ENCODE results near the gene ZNF672.

Gene ZNF672

DNA sequence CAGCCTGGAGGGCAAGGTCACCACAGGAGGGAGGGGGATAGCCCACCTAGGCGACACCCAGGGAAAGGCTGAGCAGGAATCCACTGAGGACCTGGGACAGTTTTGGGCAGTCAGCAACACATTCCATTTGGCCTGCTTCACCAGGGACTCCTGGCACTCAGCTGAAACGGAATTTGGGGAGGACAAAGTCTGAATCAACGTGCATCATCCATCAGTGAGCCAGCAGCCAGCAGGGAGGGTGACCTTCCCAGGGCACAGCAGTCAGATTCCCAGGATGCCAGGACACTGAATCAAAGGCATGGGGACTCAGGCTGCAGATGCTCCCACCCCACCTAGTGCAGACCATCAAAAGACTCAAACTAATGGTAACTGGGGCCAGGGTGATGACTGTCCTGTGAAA is 16.9 kb upstream of the ZNF672 start:
- H3K4me3 ChIP-seq (ENCODE audit: low read length) = peak overlapping the region; percentile 17
- TF ChIP-seq, protein P1, sequence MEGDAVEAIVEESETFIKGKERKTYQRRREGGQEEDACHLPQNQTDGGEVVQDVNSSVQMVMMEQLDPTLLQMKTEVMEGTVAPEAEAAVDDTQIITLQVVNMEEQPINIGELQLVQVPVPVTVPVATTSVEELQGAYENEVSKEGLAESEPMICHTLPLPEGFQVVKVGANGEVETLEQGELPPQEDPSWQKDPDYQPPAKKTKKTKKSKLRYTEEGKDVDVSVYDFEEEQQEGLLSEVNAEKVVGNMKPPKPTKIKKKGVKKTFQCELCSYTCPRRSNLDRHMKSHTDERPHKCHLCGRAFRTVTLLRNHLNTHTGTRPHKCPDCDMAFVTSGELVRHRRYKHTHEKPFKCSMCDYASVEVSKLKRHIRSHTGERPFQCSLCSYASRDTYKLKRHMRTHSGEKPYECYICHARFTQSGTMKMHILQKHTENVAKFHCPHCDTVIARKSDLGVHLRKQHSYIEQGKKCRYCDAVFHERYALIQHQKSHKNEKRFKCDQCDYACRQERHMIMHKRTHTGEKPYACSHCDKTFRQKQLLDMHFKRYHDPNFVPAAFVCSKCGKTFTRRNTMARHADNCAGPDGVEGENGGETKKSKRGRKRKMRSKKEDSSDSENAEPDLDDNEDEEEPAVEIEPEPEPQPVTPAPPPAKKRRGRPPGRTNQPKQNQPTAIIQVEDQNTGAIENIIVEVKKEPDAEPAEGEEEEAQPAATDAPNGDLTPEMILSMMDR (conservative IDR thresholded peaks at IDR 0.05; ENCODE audit: low read length) = no peak
- peak; percentile 94 for DNase-seq (ENCODE audit: low read depth)

DNA sequence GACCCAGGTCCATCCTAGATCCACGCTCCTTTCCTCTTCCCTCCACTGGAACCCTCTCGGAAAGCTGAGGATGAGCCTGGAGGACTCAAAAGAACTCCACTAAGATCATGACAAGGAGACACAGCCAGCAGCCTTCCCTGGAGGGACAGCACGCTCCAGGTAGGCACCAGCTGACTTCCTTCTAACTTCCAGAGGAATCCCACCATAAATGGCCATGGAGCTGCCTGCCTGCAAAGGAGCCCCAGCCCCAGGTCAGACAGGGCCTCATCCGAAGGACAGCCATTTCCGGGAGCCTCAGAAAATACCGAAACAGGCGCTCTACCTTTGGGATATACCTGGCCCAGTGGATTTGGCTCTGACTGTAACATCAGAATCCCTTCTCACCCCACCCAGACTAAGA is 16.4 kb upstream of the ZNF672 start:
- H3K4me3 ChIP-seq (ENCODE audit: low read length) = peak overlapping the region; percentile 17
- DNase-seq (ENCODE audit: low read depth) = no peak
- TF ChIP-seq, protein P1 (conservative IDR thresholded peaks at IDR 0.05; ENCODE audit: low read length) = no peak

DNA sequence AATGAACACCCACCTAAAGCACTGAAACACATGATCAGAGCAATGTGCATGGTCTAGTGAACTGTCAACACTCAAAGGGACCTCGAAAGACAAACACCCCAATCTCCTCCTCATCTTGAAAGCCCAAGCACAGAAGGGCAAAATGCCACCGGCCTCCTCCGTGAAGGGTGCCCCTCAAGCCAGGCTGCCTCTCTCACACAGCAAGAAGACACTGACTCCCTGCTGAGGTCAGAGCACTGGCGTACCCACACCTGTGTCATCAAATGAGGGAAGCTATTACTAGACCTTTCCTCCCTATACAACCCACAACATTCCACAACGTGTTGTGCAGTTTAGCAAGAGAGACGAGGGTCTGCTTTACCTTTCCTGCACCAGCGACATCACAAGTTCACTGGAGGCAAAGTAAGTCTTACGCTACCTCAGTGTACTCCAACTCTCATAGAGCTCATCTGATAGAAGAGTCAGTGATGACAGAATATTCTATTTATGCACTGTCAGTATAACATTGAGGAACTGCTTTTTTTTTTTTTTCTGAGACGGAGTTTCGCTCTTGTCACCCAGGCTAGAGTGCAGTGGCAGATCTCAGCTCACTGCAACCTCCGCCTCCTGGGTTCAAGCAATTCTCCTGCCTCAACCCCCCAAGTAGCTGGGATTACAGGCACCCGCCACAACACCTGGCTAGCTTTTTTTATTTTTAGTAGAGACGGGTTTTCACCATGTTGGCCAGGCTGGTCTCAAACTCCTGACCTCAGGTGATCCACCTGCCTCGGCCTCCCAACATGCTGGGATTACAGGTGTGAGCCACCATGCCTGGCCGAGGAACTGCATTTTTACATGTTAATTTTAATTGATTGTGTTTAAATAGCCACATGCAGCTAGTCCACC is 15.6 kb upstream of the ZNF672 start:
- TF ChIP-seq, protein P1 (conservative IDR thresholded peaks at IDR 0.05; ENCODE audit: low read length) = no peak
- no peak for DNase-seq (ENCODE audit: low read depth)
- H3K4me3 ChIP-seq (ENCODE audit: low read length) = peak overlapping the region; percentile 43

DNA sequence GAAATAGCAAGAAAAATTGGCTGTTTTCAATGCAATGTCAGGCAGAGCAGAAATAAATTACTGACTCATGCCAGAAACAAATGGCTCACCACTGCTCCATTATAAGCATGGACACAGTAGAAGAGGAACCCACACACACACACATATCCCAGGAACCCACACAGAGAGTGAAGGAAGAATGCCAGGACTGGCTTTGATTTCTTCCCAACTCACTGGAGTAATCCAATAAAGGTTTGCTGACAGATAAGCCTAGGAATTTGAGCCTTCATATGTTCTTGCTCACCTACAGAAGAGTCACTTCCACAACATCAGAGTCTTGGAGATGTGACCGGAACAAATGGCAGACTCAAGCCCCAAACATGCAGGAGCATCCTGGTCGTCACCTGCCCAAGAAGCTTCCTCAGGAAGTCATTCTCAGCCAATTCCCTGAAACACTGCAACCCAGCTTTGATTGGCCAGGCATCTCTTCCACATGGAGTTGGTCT is 14.5 kb upstream of the ZNF672 start:
- peak; percentile 97 for DNase-seq (ENCODE audit: low read depth)
- peak overlapping the region; percentile 79 for H3K4me3 ChIP-seq (ENCODE audit: low read length)
- TF ChIP-seq, protein P1 (conservative IDR thresholded peaks at IDR 0.05; ENCODE audit: low read length) = no peak

DNA sequence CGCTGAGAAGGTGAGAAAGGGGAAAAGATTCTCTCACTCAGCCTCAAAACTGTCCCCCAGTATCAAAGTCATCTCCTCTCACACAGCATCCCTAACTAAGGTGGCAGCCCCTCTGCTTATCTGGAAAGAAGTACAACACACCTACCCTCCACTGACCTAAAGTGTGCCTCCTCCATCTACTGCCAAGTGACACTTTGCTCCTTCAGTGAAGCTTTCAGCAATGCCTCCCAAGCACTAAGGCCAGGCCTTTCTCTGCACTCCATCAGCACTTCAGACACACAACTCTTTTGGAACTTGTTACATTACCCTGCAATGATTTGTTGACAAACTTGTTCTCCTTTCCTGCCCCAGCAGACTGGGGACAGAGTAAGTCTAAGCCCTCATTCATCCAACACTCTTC is 13.7 kb upstream of the ZNF672 start:
- no peak for DNase-seq (ENCODE audit: low read depth)
- TF ChIP-seq, protein P1 (conservative IDR thresholded peaks at IDR 0.05; ENCODE audit: low read length) = no peak
- peak overlapping the region; percentile 79 for H3K4me3 ChIP-seq (ENCODE audit: low read length)

DNA sequence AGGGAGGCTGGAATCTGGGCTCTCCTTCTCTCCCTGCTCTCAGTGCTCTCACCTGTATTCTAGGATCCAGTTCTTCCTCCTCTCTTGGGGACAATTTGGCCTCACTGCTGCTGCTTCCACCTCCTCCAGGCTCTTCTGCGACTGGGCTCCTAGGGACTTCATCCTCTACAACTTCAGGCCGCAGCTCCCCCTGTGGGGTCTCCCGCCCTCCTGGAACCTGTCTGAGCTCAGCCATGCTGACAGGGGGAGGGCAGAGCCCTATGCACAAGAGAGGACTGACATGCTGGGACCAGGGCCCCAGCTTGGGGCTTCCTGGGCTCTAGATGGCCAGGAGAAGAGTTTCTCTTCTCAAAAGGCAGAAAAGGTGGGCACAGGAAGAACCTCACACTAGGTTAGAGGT is 13.3 kb upstream of the ZNF672 start:
- peak overlapping the region; percentile 79 for H3K4me3 ChIP-seq (ENCODE audit: low read length)
- TF ChIP-seq, protein P1 (conservative IDR thresholded peaks at IDR 0.05; ENCODE audit: low read length) = no peak
- no peak for DNase-seq (ENCODE audit: low read depth)

DNA sequence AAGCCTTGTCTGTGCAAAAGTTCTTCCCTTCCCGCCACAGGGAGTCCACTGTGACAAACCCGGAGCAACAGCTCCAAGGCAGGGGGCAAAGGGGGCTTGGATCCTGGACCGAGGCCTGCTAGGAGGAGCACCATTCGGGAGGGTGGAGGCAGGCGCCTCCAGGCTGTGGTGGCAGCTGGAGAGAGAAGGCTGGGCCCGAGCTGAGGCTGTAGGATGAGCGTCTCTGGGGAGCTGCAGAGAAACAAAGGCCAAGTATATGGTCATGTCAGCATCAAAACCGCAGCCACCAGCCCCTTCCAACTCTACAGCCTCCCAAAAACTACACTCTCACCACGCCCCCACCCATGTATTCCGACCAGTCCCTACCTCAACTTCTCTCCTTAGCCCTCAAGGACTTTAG is 12.9 kb upstream of the ZNF672 start:
- DNase-seq (ENCODE audit: low read depth) = peak; percentile 44
- H3K4me3 ChIP-seq (ENCODE audit: low read length) = peak overlapping the region; percentile 79
- TF ChIP-seq, protein P1 (conservative IDR thresholded peaks at IDR 0.05; ENCODE audit: low read length) = no peak

Measured in AG10803 (cell line).